Measurements from ENCODE around the gene DIDO1. TPM values are rescaled to one million over a fixed set of nuclear protein-coding genes. Genes with fewer than 3 reads are reported as not detected.

The DIDO1 gene
- total RNA-seq, 2 donors from 2014 or later: 63.8 to 80.4 TPM

GRCh38 chr20:62885046-62885895 is 41.0 kb downstream of the DIDO1 start:
- H3K27me3 ChIP-seq (replicated peaks; ENCODE audit: insufficient read depth): no peaks in the 10 kb centered on the region
- no peak overlapping the region for H3K27ac ChIP-seq
- H3K4me3 ChIP-seq: no peak overlapping the region
- H3K36me3 ChIP-seq: peaks cover 46% of the 10 kb centered on the region
- ATAC-seq (ENCODE audit: insufficient number of reproducible peaks, low FRiP score, low read depth) (no peak), DNase-seq (ENCODE audit: low spot score) (no peak)
- H3K9me3 ChIP-seq: no peaks in the 10 kb centered on the region
- TF ChIP-seq, protein P1, sequence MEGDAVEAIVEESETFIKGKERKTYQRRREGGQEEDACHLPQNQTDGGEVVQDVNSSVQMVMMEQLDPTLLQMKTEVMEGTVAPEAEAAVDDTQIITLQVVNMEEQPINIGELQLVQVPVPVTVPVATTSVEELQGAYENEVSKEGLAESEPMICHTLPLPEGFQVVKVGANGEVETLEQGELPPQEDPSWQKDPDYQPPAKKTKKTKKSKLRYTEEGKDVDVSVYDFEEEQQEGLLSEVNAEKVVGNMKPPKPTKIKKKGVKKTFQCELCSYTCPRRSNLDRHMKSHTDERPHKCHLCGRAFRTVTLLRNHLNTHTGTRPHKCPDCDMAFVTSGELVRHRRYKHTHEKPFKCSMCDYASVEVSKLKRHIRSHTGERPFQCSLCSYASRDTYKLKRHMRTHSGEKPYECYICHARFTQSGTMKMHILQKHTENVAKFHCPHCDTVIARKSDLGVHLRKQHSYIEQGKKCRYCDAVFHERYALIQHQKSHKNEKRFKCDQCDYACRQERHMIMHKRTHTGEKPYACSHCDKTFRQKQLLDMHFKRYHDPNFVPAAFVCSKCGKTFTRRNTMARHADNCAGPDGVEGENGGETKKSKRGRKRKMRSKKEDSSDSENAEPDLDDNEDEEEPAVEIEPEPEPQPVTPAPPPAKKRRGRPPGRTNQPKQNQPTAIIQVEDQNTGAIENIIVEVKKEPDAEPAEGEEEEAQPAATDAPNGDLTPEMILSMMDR (IDR thresholded peaks at IDR 0.05): no peak
- H3K4me1 ChIP-seq (ENCODE audit: control insufficient read depth in 1 of 2, low read depth in 2 of 2): no peaks in the 10 kb centered on the region

GRCh38 chr20:62884556-62884955 is 41.7 kb downstream of the DIDO1 start:
- TF ChIP-seq, protein P1 (IDR thresholded peaks at IDR 0.05): no peak
- peaks cover 39% of the 10 kb centered on the region for H3K36me3 ChIP-seq
- no peak for ATAC-seq (ENCODE audit: insufficient number of reproducible peaks, low FRiP score, low read depth)
- no peaks in the 10 kb centered on the region for H3K4me1 ChIP-seq (ENCODE audit: control insufficient read depth in 1 of 2, low read depth in 2 of 2)
- H3K9me3 ChIP-seq: no peaks in the 10 kb centered on the region
- no peak overlapping the region for H3K27ac ChIP-seq
- no peak for DNase-seq (ENCODE audit: low spot score)
- H3K27me3 ChIP-seq (replicated peaks; ENCODE audit: insufficient read depth): no peaks in the 10 kb centered on the region
- no peak overlapping the region for H3K4me3 ChIP-seq

GRCh38 chr20:62882426-62882825 is 43.9 kb downstream of the DIDO1 start:
- peaks cover under 1 to 2% of the 10 kb centered on the region in 2 donors for H3K4me1 ChIP-seq (ENCODE audit: control insufficient read depth in 1 of 2, low read depth in 2 of 2)
- TF ChIP-seq, protein P1 (IDR thresholded peaks at IDR 0.05): no peak
- no peak overlapping the region for H3K27ac ChIP-seq
- peaks cover 19% of the 10 kb centered on the region for H3K36me3 ChIP-seq
- DNase-seq (ENCODE audit: low spot score) (no peak), ATAC-seq (ENCODE audit: insufficient number of reproducible peaks, low FRiP score, low read depth) (no peak)
- H3K27me3 ChIP-seq (replicated peaks; ENCODE audit: insufficient read depth): no peaks in the 10 kb centered on the region
- H3K4me3 ChIP-seq: no peak overlapping the region
- H3K9me3 ChIP-seq: no peaks in the 10 kb centered on the region

GRCh38 chr20:62881662-62882395 is 44.5 kb downstream of the DIDO1 start:
- Histone ChIP-seq H3K4me3 (no peak overlapping the region), H3K27ac (no peak overlapping the region), H3K36me3 (peaks cover 16% of the 10 kb centered on the region), H3K9me3 (no peaks in the 10 kb centered on the region), H3K4me1 (ENCODE audit: control insufficient read depth in 1 of 2, low read depth in 2 of 2) (peaks cover 4 to 8% of the 10 kb centered on the region in 2 donors), H3K27me3 (replicated peaks; ENCODE audit: insufficient read depth) (no peaks in the 10 kb centered on the region)
- TF ChIP-seq, protein P1 (IDR thresholded peaks at IDR 0.05): no peak
- DNase-seq (ENCODE audit: low spot score) (no peak), ATAC-seq (ENCODE audit: insufficient number of reproducible peaks, low FRiP score, low read depth) (no peak)

DNA sequence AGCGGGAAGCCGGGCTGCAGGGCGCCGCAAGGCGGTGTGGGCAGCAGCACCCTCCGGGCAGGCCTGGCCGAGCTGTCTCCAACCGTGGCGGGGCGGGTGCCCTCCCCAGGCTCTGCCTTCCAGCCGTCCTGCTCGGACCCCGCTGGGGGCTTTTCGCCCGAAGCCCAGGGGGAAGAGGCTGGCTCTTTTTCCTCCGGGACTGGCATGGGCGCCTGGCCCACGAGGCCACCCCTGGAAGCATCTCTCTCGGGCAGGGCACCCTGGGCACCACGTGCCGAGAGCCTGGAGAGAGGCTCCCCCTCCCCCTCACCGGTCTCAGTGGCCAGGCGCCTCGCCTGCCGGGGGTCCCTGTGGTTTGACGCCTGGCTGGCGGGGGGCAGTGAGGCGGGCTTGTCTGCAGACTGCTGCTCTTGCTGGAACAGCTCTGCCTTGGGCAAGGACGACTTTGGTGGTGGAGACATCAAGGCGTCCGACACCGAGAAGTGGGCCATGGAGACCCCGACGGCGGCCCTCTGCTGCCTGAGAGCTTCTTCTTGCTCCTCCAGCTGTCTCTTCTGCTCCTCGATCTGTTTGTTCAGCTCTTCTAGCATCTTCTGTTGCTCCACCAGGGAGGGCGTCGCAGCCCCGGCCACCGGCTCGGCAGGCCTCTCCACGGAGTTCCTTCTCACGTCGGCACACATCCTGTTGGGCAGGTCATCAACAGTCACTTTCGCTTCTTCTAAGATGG is 45.2 kb downstream of the DIDO1 start:
- ATAC-seq (ENCODE audit: insufficient number of reproducible peaks, low FRiP score, low read depth) (no peak), DNase-seq (ENCODE audit: low spot score) (no peak)
- Histone ChIP-seq H3K4me1 (ENCODE audit: control insufficient read depth in 1 of 2, low read depth in 2 of 2) (peaks cover 4 to 16% of the 10 kb centered on the region in 2 donors), H3K27me3 (replicated peaks; ENCODE audit: insufficient read depth) (no peaks in the 10 kb centered on the region), H3K36me3 (peaks cover 14% of the 10 kb centered on the region), H3K9me3 (no peaks in the 10 kb centered on the region), H3K27ac (no peak overlapping the region), H3K4me3 (no peak overlapping the region)
- TF ChIP-seq, protein P1 (IDR thresholded peaks at IDR 0.05): no peak

All from thoracic aorta (tissue), 2 donors.